Measurements from ENCODE around the gene CHD5.

Gene CHD5

GRCh38 chr1:6111991-6112689 is 68.0 kb downstream of the CHD5 start:
- intact Hi-C loops (cut with DNase I; ENCODE audit: low total_unique reads): no loop called here
- Histone ChIP-seq H3K27ac (no peak overlapping the region), H3K4me3 (no peak overlapping the region), H3K27me3 (peaks cover 0 to 17% of the 10 kb centered on the region in 2 donors), H3K9me3 (peaks cover 0 to 6% (median 4%) of the 10 kb centered on the region in 3 donors), H3K4me1 (no peaks in the 10 kb centered on the region), H3K36me3 (peaks cover 0 to 8% (median 0%) of the 10 kb centered on the region in 3 donors)
- DNase-seq: no peak
- no peak for TF ChIP-seq CTCF (IDR thresholded peaks at IDR 0.05)

DNA sequence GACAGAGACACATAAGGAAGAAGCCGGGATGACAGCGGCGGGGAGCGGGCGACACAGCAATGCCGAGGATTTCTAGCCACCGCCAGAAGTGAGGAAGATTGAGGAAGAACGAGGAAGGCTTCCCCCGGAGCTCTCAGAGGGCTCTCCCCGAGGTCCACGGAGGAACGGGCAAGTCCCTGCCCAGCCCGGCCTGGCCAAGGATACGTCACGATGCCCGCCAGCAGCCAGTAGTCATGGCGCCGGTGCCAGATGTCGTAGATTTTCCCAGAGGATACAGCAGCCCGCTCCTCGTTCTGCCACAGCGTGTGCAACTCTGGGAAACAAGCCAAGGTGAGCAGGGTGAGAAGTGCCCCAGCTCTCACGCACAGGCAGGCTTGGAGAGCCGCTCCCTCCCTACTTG is 68.5 kb downstream of the CHD5 start:
- peaks cover 0 to 8% (median 0%) of the 10 kb centered on the region in 3 donors for H3K36me3 ChIP-seq
- DNase-seq: no peak
- no peak for TF ChIP-seq CTCF (IDR thresholded peaks at IDR 0.05)

GRCh38 chr1:6110326-6110725 is 69.8 kb downstream of the CHD5 start:
- H3K27me3 ChIP-seq: peaks cover 0 to 27% of the 10 kb centered on the region in 2 donors
- H3K4me1 ChIP-seq: no peaks in the 10 kb centered on the region
- peaks cover 0 to 4% (median 0%) of the 10 kb centered on the region in 3 donors for H3K9me3 ChIP-seq
- intact Hi-C loops (cut with DNase I; ENCODE audit: low total_unique reads): no loop called here
- no peak for TF ChIP-seq CTCF (IDR thresholded peaks at IDR 0.05)
- H3K27ac ChIP-seq: no peak overlapping the region
- no peak overlapping the region for H3K4me3 ChIP-seq
- no peak for DNase-seq
- H3K36me3 ChIP-seq: peaks cover 0 to 8% (median 0%) of the 10 kb centered on the region in 3 donors

More for the DNA sequence above, 68.5 kb downstream of the CHD5 start:
- intact Hi-C loops (cut with DNase I; ENCODE audit: low total_unique reads): no loop called here
- H3K4me3 ChIP-seq: no peak overlapping the region
- no peaks in the 10 kb centered on the region for H3K4me1 ChIP-seq
- no peak overlapping the region for H3K27ac ChIP-seq
- H3K9me3 ChIP-seq: peaks cover 0 to 6% (median 0%) of the 10 kb centered on the region in 3 donors
- peaks cover 0 to 17% of the 10 kb centered on the region in 2 donors for H3K27me3 ChIP-seq

DNA sequence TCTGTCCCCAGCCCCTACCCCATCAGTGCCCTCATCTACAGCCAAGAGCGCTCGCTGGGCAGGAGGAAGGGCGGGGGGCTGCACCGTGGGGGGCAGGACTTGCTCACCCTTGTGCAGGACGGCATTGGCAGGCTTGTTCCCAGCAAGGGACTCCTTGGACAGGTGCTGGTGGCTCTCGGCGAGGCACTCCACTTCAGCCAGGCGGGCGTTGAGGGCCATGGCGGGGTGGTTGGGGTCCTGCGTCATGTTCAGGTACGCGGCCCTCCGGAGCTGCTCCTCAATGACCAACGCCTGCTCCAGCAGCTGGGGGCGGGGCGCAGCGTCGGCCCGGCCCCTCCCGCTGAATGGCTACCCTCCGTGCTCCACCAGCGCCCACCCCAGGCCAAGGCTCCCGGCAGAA is 70.4 kb downstream of the CHD5 start:
- no peak for DNase-seq
- Histone ChIP-seq H3K9me3 (no peaks in the 10 kb centered on the region), H3K4me3 (no peak overlapping the region), H3K27me3 (peaks cover 0 to 28% of the 10 kb centered on the region in 2 donors), H3K4me1 (no peaks in the 10 kb centered on the region), H3K36me3 (peaks cover 0 to 10% (median 0%) of the 10 kb centered on the region in 3 donors), H3K27ac (no peak overlapping the region)
- intact Hi-C loops (cut with DNase I; ENCODE audit: low total_unique reads): no loop called here
- no peak for TF ChIP-seq CTCF (IDR thresholded peaks at IDR 0.05)

DNA sequence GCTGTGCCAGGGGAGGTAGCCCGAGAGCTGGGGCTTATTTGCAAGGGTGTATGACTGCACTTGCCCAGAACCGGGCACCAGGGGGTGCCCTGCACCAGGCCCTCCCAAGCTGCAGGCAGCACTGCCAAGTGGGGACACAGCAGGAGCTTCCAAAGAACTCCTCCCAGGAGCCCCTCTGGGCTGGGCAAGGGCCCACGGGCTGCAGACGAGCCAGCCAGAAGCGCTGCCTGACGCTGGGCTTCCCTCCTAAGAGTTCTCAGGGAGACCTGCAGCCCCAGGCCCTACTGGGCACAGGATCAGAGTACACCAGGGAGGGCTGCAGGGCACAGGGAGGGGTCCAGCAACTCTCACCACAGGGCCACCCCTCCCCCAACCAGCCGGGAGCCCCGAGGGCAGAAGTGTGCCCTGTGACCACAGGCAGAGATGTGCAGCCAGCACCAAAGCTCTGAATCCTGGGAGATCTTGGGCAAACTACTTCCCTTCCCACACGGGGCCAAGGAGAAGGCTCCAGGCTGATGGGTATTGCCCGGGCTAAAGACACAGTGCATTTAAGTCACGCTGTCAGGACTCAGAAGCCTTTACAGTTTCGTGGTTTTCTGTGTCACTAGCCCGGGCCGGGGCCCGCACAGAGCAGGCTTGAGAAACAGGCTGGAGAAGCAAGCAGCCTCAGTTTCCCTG is 71.0 kb downstream of the CHD5 start:
- no peak for TF ChIP-seq CTCF (IDR thresholded peaks at IDR 0.05)
- Histone ChIP-seq H3K27me3 (peaks cover 0 to 34% of the 10 kb centered on the region in 2 donors), H3K4me3 (no peak overlapping the region), H3K4me1 (no peaks in the 10 kb centered on the region), H3K36me3 (peaks cover 0 to 13% (median 0%) of the 10 kb centered on the region in 3 donors), H3K9me3 (no peaks in the 10 kb centered on the region), H3K27ac (no peak overlapping the region)
- intact Hi-C loops (cut with DNase I; ENCODE audit: low total_unique reads): no loop called here
- no peak for DNase-seq

Data from tibial artery (tissue), 4 donors.